Measurements from ENCODE around the gene HAPSTR1. TPM values are rescaled to one million over a fixed set of nuclear protein-coding genes. Genes with fewer than 3 reads are reported as not detected.

The HAPSTR1 gene
- total RNA-seq, 1 experiment from 2014 or later: 85.2 TPM

DNA sequence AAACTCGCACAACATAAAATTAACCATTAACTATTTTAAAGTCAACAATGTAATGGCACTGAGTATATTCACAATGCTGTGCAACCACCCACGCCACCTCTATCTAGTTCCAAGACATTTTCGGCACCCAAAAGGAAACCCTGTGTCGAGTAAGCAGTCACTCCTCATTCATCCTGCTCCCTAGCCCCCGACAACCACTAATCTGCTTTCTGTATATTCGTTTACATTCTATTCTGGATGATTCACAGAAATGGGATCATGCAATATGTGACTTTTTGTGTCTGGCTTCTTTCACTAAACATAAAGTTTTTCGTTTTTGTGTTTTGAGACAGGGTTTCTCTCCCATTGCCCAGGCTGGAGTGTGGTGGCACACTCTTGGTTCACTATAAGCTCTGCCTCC lies 42.2 kb upstream of the HAPSTR1 start:
- TF ChIP-seq, protein P1, sequence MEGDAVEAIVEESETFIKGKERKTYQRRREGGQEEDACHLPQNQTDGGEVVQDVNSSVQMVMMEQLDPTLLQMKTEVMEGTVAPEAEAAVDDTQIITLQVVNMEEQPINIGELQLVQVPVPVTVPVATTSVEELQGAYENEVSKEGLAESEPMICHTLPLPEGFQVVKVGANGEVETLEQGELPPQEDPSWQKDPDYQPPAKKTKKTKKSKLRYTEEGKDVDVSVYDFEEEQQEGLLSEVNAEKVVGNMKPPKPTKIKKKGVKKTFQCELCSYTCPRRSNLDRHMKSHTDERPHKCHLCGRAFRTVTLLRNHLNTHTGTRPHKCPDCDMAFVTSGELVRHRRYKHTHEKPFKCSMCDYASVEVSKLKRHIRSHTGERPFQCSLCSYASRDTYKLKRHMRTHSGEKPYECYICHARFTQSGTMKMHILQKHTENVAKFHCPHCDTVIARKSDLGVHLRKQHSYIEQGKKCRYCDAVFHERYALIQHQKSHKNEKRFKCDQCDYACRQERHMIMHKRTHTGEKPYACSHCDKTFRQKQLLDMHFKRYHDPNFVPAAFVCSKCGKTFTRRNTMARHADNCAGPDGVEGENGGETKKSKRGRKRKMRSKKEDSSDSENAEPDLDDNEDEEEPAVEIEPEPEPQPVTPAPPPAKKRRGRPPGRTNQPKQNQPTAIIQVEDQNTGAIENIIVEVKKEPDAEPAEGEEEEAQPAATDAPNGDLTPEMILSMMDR (conservative IDR thresholded peaks at IDR 0.05): no peak

More for the DNA sequence above, 42.2 kb upstream of the HAPSTR1 start:
- Histone ChIP-seq H3K4me2 (ENCODE audit: insufficient read depth, insufficient read length, low read length) (no peak overlapping the region), H3K56ac (ENCODE audit: insufficient read length, low read depth, low read length) (no peak overlapping the region), H3T11ph (ENCODE audit: low read length) (no peak overlapping the region), H3K79me2 (ENCODE audit: insufficient read depth, low read length) (no peaks in the 10 kb centered on the region), H3K4me1 (ENCODE audit: insufficient read depth, low read length) (no peaks in the 10 kb centered on the region), H2AFZ (ENCODE audit: low read length) (no peak overlapping the region), H4K5ac (ENCODE audit: insufficient read length, low read depth, low read length) (no peak overlapping the region), H3K14ac (ENCODE audit: insufficient read depth, low read length) (no peak overlapping the region), H4K20me1 (ENCODE audit: control insufficient read depth, insufficient read depth, insufficient read length) (no peaks in the 10 kb centered on the region), H2AK5ac (ENCODE audit: insufficient read length, low read length) (no peak overlapping the region), H2BK5ac (ENCODE audit: insufficient read length, low read length) (no peak overlapping the region), H3K27me3 (ENCODE audit: insufficient read depth, low read length) (no peaks in the 10 kb centered on the region), H3K9me3 (ENCODE audit: control insufficient read depth, low read depth, low read length) (no peaks in the 10 kb centered on the region), H3K23me2 (ENCODE audit: insufficient read length, low read depth, low read length, poor library complexity, severe bottlenecking) (no peaks in the 10 kb centered on the region), H3K18ac (ENCODE audit: insufficient read length, low read depth, low read length) (no peak overlapping the region), H2BK20ac (ENCODE audit: low read depth, low read length, poor library complexity, severe bottlenecking) (no peak overlapping the region), H3K23ac (ENCODE audit: insufficient read length, low read depth, low read length) (no peak overlapping the region), H2BK15ac (ENCODE audit: low read depth, low read length) (no peak overlapping the region), H4K8ac (replicated peaks; ENCODE audit: insufficient read length, low read depth, low read length) (no peak overlapping the region), H2BK120ac (ENCODE audit: low read depth, low read length, poor library complexity, severe bottlenecking) (no peak overlapping the region), H3K79me1 (ENCODE audit: insufficient read depth, low read depth, low read length, poor library complexity, severe bottlenecking) (no peaks in the 10 kb centered on the region), H4K91ac (ENCODE audit: insufficient read length, low read depth, low read length) (no peak overlapping the region), H3K4ac (ENCODE audit: low read depth, low read length) (no peak overlapping the region), H3K9ac (ENCODE audit: extremely low read depth, insufficient read length, low read length) (no peak overlapping the region), H2BK12ac (ENCODE audit: insufficient read length, low read depth, low read length) (no peak overlapping the region), H3K27ac (ENCODE audit: insufficient read length, low read depth, low read length) (no peak overlapping the region)
- Mint-ChIP-seq H3K36me3 (ENCODE audit: insufficient read depth in 1 of 3, low read depth in 3 of 3) (peaks cover 1 to 13% (median 3%) of the 10 kb centered on the region in 3 experiments; a peak in 5 of 7 replicates), H3K4me3 (no peak overlapping the region), H3K4me1 (peaks cover 16 to 26% of the 10 kb centered on the region in 2 experiments), H3K27ac (no peak overlapping the region), H3K9me3 (peaks cover 4 to 5% of the 10 kb centered on the region in 2 experiments; a peak in 3 of 5 replicates), H3K27me3 (ENCODE audit: low read depth) (no peaks in the 10 kb centered on the region; the same call in 1 of the 2 replicates)
- WGBS (ENCODE audit: extremely low coverage, insufficient read length, low lambda C conversion rate): no CpG with 5 or more reads among the region's 7 CpGs
- no peak for DNase-seq

All from H9 (cell line).